Measurements from ENCODE around the gene DUS4L. TPM values are rescaled to one million over a fixed set of nuclear protein-coding genes. Genes with fewer than 3 reads are reported as not detected.

The DUS4L gene
- total and polyA plus RNA-seq, 2 donors (not counting 3 experiments of a cell fraction or from before 2014, with no cell fraction given): 2.5 to 9.6 TPM

- Histone ChIP-seq H3K9me3 (replicated peaks; ENCODE audit: control insufficient read depth, insufficient read depth, low read length) (no peaks in the 10 kb centered on the region), H3K9ac (replicated peaks; ENCODE audit: extremely low read depth, insufficient read depth, low read length) (peak overlapping the region; percentile 89), H3K4me1 (ENCODE audit: control insufficient read depth, extremely low read depth, insufficient read depth, low read length) (peaks cover 57% of the 10 kb centered on the region), H3K27ac (ENCODE audit: insufficient read depth, low read depth, low read length) (peak overlapping the region; percentile 97), H3K36me3 (ENCODE audit: control insufficient read depth in 2 of 2, extremely low read depth in 1 of 2, insufficient read depth in 2 of 2, low read length in 2 of 2) (peaks cover 3 to 11% of the 10 kb centered on the region in 2 experiments), H2AFZ (ENCODE audit: low read depth, low read length) (no peak overlapping the region), H3K27me3 (ENCODE audit: control insufficient read depth in 2 of 2, insufficient read depth in 2 of 2, low read length in 2 of 2) (no peaks in the 10 kb centered on the region), H3K4me3 (replicated peaks in 1 of 3; ENCODE audit: insufficient read depth in 1 of 3, low read depth in 1 of 3, low read length in 3 of 3) (no peak overlapping the region), H3K9me1 (replicated peaks; ENCODE audit: control insufficient read depth, extremely low read depth, insufficient read depth, low read length) (no peaks in the 10 kb centered on the region), H3K79me2 (ENCODE audit: control insufficient read depth, insufficient read depth, low read length) (peaks cover 5% of the 10 kb centered on the region), H3K4me2 (ENCODE audit: insufficient read depth, low read length) (peak overlapping the region; percentile 83), H4K20me1 (replicated peaks; ENCODE audit: control insufficient read depth, extremely low read depth, insufficient read depth, low read length) (no peaks in the 10 kb centered on the region)
- intact Hi-C loops (cut with micrococcal nuclease): loop anchor here (2.0 to 10.0 kb wide), 3 partner anchors 96 to 1060 kb away; no protein-coding TSS in a partner anchor
- FAIRE-seq (peak; percentile 90), DNase-seq (ENCODE audit: low read depth, low spot score) (peak; percentile 99)
- dilution Hi-C loops (cut with MboI; ENCODE audit: extremely low pct_ligation_motif_present, low sequenced_read_pairs): no loop called here
- ChIA-PET POLR2A (interaction anchor here (0.8 to 1.1 kb wide), 4 partner anchors 17 to 429 kb away, joined by 3 to 4 read pairs (median 3); partner anchors contain the start of gene HBP1), CTCF (interaction anchor here (0.7 to 1.4 kb wide), 10 partner anchors 13 to 278 kb away, joined by 3 to 6 read pairs (median 3); partner anchors contain the start of genes CBLL1, COG5, DUS4L and SLC26A4)
- TSS peak; percentile 62 for BruUV-seq (replicated peaks)
- TF ChIP-seq EZH2 (IDR thresholded peaks at IDR 0.05; ENCODE audit: borderline replicate concordance, low read depth, low read length, severe bottlenecking) (no peak), FOS (IDR thresholded peaks at IDR 0.05; ENCODE audit: borderline replicate concordance, insufficient read depth, low read length) (no peak), GATA2 (IDR thresholded peaks at IDR 0.05; ENCODE audit: insufficient read depth, insufficient read length, low read depth, low read length) (peak; percentile 71), MAX (IDR thresholded peaks at IDR 0.05; ENCODE audit: insufficient read depth, insufficient read length) (no peak), POLR2A (IDR thresholded peaks at IDR 0.05; ENCODE audit: low read depth, low read length) (no peak), MYC (IDR thresholded peaks at IDR 0.05; ENCODE audit: low read depth, low read length) (no peak), CTCF (IDR thresholded peaks at IDR 0.05; ENCODE audit: extremely low read depth in 1 of 2, insufficient read depth in 1 of 2, low read depth in 1 of 2, low read length in 2 of 2) (no peak), JUN (IDR thresholded peaks at IDR 0.05; ENCODE audit: borderline replicate concordance, insufficient read depth, insufficient read length, low read depth) (peak; percentile 66), POLR2AphosphoS5 (IDR thresholded peaks at IDR 0.05; ENCODE audit: insufficient read depth, low read depth, low read length) (peak; percentile 56)
Measured at GRCh38 chr7:107596881-107597581, 33.3 kb downstream of the DUS4L start.

Measured in endothelial cell of umbilical vein (primary cell).